ENCODE measurements around the gene SPATA16.
"Not testable (repeated sequence)": the region's sequence is repeated elsewhere in the genome, so short reads cannot be mapped to it uniquely, and the experiment has no call there.

Gene SPATA16

DNA sequence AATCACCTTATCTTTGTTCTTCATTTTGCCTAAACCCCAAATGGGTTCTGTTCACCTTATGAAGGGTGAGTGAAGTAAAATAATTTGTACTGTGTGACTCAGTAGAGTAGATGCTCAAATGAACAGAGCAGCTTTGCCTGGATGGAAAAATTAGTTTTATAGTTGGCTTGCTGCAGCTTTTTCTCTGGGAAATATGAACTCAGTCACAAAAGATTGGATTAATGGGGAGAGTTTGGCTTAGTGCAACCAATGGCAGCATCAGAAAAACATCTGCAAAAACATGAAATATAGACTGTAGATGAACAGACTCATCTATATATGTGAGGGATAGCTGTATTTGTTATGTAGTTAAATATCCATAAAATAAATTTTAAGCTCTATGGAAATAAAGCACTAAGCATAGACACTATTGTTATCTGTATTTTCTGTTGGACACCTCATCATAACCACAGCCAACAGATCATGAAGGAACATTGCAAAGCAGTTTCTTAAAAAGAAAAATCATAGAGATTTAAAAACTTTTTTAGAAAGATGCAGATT is 209.2 kb downstream of the SPATA16 start:
- no peak for DNase-seq

DNA sequence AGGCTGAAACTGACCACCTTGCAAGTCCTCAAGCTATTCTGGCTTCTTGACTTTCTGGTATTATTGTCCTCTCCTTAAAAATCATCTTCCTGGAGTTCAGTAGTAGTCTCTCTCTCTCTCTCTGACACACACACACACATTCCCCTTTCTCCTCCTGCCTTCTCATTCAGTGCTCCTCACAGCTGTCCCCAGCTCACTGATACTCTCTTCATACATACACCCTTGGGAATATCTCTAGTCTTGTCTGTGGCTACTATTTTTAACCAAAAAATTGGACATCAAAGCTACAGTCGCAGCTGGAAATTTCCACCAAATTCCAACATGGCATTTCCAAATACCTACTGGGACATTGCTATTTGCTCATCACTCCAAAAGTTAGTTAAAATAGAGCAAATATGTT is 211.6 kb downstream of the SPATA16 start:
- no peak for DNase-seq

DNA sequence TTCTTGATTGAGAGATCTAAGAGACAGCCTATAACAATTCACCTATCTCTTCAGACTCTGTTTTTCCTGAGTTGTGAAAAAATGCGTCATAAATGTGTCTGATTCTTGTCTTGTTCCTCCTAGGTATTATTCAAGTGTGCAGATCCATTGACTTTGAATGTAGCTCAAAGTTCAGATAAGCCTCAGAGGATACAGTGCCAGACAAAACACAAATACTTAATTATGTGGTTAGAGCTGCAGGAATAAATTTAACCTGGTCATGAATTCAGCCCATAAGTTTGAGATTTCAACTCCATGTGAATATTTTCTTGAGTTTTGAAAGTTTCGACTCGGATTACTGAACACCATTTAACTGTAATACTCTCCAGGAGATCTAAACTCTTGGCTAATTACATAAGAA is 216.5 kb downstream of the SPATA16 start:
- no peak for DNase-seq

DNA sequence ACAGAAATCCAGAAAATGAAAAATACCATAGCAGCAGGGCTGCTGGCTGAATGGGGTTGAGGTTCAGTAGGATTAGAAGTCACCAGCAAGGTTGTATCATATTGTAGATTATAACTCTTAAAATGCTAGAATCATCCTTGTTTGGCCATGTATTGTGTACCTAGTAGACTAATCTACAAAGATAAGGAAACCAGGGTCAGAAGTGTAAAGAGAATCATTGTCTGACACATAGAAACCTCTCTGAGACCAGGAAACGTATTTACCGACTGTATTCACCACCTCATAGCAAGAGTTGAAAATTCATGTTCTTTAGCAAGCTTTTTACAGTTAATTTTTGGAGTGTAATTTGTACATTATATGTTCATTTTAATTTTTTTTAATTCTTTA is 221.7 kb downstream of the SPATA16 start:
- no peak for DNase-seq

DNA sequence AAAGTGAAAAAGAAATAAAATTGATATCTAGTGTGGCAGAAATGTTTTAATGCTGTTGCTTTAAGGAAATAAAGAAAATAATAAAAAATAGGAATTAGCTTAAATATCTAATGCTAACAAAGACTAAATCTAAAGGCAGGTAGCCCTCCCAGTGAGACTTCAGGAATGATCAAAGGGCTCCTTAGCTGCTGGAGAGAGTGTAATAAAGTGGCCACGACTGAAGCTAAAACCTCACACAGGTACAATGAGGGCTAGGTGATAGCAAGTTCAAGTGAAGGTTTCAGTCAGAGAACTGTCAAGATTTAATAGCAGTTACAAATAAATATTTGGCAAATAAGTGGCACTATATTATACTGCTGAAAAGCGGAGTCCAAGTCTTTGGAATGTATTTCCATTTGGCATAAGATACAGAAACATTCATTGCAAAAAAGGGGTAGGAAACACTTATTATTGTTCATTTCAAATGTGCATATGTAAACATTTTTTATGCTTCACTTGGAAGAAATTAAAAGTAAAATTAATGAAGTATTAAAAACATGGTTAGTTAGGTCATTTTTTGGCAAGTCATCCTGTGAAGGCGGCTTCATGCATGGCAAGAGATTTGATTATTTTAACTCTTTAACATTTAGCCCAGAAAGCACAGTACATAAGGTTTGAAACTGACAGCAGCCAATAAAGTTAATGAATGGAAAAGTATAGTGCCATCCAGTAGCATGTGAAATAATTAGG is 222.3 kb downstream of the SPATA16 start:
- DNase-seq = no peak

DNA sequence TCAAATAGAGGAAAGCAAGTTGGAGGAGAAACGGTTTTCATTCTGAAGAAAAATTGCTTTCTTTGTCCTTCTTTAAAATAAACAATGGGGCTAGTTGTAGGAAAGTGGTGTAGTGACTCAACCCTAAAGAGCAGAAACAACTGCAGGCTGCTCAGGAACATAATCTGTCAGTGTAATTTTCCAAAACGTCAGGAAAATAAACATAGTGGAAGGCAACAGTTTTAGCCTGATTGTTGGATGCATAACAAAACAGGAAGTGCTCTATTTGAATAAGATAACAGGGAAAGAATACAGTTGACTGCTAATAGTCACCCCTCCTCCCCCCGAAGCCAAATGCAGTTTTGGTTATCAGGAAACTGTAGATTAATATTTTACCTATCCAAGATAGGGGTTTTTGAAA is 222.9 kb downstream of the SPATA16 start:
- no peak for DNase-seq

DNA sequence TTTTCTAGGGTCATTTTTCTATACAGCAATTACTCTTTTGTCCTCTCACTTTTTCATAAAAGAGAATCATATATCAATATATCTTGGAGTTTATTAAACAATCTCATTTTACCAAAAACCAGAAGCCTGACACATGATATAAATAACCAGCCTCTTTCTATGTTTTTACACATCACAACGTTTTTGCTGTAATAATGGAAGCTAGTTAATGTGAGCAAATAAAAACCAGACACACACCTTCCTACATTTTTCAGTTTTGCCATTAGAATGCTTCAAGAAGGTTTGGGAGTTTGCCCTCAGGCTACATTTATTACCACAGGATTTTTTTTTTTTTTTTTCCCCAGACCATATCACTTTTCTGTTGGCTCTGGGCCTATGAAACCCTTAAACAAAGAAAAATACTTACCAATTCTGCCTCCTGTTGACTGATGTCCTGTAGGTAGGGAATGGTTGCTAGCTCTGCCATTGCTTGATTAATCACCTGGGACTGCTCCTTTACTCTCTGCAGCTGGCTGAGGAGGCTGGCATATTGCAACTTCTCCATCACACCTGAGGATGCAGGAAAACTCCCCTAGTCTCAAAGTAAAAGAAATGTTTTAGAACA is 225.0 kb downstream of the SPATA16 start:
- DNase-seq = no peak

DNA sequence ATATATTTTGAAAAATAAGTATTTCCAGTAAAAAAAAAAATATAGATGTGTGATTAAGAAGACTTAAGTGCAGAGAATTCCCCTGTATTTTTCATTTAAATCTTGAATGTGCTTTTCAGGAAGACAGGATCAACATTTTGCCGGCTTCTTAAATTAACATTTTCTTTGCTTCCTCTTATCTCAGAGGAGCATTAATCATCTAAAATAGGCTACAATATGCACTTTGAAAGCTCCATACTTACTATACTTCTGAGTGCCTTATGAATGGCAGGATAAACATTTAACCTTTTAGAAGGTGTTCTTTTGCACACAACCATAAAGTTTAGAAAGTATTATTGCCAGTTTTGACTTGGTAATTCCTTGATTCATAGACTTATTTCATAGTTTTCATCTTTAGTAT is 226.2 kb downstream of the SPATA16 start:
- no peak for DNase-seq

DNA sequence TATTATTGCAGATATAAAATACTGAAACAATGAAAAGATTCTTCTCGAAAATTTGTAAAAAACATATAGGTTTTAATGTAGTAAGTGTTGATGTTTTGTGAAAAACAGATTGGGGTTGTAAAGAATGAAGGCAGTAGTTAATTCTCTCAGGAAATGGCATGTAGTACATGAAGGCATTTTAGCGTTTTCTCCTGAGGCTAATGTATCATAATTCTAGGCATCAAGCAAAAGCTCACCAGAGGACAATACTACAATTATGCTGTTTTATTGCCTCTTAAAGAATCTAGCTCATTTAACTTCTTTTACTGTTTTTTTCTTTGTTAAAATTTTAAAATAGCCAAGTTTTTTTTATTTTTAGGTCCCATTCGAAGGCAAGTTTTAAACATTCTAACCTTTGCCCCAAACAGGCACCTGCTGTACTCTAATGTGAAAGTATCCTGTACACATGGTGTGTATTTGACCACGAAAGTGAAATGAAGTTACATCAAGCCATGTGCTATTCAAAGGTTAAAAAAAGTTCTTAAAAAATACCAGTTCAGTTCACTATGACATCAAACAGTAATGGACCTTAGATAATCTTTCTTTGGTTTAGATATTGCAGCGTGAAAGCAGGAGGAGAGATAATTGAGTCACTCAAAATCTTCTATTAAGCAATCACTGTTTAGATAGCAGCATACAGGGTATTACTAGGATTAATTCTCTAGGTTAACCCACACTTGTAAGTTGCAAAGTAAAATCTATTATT is 227.0 kb downstream of the SPATA16 start:
- no peak for DNase-seq

DNA sequence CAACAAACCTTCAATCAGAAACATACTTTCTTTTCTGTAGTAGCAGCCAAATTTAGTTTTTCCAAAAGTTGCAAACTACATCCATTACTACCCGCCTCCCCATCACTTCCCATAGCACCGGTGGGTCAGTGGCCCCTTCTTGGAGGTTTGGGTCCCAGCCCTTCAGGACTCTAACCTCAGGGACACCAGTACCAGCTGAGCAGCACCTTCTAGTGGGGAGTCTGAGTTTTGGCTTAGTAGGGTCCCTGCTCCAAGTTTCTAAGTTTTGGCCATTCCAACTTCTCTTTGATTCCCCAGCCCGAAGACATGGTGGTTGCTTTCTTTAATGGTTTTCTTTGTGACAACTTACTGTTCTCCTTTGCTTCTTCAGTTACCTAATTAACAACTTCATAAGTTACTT is 229.9 kb downstream of the SPATA16 start:
- DNase-seq = no peak

DNA sequence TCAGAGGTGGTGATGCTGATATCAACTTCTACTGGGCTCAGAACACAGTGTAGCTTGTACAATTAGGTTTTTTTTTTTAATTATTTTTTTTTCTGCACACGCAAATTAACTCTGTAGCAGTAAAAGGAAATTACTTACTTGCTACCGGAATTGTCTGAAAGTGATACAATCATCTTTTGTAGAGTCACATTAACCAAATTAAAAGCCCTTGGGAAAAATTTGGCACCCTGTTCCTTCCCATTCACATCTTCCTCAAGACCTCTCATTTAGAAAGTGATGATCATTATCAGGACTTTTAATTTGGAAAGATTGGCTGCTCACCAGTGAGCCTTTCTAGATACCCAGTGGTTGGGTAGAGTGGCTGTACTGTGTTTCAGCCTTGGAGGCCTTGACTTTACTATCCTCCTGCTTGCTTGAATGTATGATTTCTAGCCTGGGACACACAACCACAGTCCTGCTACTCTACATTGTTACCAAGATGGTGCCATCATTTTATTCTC is 232.2 kb downstream of the SPATA16 start:
- DNase-seq = no peak

DNA sequence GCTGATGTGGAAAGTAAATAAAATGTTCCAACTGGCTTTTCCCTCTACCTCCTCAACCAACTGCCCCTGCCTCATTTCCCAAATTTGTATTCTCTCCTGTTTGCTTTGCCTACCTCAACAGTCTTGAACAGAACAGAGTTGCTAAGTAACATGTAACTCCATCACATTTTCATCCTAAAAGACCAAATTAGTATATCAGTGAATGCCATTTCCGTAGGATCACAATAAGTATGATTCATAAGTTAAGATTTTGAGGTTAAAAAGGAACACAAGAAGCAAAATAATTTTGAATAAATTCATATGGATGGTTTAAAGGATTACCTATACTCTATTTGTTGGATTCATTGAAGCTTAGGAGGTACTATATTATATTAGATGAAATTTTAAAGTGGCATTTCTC is 235.6 kb downstream of the SPATA16 start:
- no peak for DNase-seq

DNA sequence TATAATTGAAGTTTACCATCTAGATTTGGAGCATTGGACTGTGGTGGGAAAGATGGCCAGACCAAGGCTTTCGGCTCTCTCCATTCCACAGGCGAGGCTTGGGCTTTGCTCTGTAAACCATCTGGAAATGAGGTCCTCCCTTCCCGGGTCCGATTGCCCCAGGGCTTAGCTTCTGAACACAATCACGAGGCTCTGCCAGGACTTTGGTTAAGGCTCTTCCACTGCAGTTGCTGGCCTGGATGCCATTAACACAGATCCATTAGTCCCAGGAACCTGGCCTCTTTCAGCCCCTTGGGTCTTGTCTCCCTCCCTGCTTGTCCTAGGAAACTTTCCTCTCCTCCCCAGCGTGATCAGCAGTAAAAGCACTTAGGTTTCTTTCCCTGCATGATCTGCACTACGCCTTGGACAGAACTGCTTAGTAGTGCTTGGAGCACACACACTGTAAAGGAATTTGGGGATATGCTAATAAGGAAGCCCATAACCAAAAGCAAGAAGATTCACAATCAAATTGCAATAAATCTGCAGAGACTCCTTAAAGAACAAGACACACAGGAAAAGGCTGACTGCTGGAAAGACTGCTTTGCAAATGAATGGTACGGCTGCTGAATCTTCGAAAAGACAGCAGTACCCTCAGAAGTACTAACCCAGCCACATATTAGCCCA is 236.2 kb downstream of the SPATA16 start:
- DNase-seq = no peak

DNA sequence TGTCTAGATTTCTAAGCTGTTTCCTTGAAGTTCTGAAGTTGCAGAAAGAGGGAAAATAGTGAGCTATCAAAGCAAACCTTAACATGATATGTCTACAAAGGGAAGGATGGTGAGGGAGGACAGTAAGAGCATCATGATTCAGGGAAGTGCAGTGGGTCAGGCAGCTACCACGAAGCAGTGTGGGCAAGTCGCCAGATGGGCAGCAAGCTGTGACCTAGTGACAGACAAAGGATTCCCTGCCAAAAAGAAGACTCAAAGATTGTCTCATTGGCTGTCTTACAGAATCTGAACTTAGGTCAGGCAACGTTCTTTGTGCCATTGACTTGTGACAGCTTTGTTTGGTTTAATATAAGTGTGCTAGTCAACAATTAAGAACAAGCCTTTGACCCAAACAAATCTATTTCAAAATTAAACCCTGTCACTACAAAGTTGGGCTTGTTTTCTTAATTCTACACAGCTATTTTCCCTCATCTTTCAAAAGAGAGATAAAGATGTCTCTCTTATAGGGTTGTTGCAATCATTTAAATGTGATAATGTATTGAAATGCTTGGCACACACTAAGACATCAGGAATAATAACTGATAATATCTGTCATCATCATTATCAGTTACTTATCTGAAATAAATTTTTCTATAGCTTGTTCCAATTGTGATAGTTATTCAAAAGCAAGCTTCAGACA is 237.3 kb downstream of the SPATA16 start:
- DNase-seq = no peak

DNA sequence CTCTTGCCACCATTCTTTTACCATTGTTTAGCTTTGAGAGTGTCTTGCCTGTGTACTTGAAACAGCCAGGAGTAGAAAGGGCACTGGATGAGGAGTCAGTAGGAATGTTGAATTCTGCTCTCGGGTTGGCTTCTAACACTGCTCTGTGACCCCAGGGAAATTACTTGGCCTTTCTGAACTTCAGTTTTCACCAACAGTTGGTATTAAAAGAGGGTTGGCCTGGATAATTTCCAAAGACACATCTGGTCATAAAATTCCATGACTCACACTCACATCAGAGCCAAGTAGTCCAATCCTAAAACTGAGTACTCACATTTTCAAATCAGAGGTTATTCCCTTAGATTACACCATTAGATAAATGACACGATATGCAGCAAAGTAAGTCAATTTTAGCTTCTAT is 248.9 kb downstream of the SPATA16 start:
- DNase-seq = no peak

DNA sequence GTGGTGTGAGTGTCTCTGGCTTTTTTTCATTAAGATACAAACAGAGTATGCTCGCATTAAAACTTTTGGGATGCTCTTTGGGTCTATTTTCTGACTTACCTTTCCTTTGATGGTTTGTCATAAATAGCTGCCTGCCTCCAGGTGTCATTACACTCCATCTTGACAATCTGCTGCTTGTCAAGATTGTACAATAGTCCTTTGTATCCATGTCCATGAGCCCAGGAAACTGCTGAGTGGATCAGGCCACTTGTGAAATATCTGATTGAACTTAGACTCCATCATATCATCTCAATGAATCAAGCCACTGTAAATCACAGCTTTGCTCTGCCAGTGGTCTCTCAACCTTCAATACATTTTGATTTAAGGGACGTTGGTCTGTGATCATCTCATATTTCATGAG is 255.3 kb downstream of the SPATA16 start:
- DNase-seq = no peak

DNA sequence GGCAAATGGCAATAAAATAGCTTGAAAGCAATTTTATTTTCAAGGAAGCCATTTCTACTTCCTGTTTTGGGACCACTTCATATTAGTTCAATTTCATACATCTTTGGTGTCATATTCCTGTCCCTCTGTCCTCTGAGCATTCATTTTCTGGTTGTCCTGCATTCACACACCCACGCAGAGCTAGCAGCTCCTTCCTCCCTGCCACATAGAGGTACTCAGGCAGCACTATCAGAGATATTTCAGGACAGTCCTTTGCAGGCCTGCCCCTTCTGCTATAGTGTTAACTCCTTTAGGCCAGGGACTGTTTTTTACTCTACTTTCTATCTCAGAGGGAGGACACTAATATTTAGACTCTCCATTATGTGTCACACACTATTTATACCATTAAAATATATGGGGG is 258.5 kb downstream of the SPATA16 start:
- DNase-seq = no peak

DNA sequence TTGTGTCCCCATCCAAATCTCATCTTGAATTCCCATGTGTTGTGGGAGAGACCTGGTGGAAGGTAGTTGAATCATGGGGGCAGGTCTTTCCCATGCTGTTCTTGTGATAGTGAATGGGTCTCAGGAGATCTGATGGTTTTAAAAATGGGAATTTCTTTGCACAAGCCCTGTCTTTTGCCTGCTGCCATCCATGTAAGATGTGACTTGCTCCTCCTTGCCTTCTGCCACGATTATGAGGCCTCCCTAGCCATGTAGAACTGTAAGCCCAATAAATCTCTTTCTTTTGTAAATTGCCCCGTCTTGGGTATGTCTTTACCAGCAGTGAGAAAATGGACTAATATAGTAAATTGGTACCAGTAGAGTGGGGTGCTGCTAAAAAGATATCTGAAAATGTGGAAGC is 261.7 kb downstream of the SPATA16 start:
- not testable (repeated sequence) for DNase-seq

DNA sequence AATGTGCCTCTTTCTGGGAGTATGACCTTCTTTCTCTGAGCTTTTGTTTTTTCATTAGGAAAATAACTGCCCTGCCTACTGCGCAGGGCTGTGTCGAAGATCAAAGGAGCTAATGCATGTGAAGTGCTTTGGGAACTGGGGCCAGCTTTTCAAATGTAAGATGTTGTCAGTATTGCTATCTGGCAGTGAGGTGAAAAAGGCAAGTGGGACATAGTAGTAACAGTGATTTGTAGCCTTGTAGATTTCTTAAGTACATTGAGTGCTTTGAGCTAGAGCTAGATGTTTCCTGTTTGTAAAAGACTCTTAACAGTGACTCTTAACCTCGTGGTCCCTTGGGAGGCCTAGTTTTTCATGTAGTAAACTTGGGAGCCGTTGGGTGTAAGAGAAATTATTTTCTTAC is 264.0 kb downstream of the SPATA16 start:
- DNase-seq = no peak

DNA sequence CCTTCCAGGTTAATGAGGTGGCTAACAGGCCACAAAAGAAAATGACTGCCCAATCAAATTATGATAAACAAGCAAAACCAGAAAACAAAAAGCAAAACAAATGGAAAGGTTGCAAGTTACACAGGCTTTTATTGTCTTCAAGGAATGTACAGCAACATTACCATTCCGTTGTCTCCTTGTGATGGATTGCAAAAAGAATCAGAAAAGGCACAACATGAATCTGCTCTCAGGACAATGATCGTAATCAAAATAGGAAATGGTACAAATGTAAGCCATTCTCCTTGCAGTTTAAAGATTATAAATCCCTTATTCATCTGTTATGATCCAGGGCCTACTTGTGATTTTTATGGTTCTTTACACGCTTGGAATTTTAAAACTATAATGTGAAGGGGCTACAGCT is 264.7 kb downstream of the SPATA16 start:
- DNase-seq = no peak

DNA sequence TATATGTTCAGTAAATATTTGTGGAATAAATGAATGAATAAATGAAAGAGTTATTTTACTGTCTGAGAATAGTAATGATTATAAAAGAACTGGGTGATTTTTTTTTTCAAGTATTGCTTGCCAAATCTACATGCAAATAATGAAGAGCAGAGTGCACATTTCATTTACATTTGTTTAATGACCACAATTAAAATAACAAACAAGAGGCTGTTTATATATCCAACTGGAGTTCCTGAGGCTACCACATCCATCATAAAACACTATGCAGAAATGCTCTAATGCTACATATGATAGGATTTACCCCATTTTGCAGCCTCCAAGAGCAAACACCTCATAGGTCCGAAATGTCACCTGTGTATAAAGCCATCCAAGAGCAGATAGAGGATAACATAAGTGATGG is 266.0 kb downstream of the SPATA16 start:
- no peak for DNase-seq

DNA sequence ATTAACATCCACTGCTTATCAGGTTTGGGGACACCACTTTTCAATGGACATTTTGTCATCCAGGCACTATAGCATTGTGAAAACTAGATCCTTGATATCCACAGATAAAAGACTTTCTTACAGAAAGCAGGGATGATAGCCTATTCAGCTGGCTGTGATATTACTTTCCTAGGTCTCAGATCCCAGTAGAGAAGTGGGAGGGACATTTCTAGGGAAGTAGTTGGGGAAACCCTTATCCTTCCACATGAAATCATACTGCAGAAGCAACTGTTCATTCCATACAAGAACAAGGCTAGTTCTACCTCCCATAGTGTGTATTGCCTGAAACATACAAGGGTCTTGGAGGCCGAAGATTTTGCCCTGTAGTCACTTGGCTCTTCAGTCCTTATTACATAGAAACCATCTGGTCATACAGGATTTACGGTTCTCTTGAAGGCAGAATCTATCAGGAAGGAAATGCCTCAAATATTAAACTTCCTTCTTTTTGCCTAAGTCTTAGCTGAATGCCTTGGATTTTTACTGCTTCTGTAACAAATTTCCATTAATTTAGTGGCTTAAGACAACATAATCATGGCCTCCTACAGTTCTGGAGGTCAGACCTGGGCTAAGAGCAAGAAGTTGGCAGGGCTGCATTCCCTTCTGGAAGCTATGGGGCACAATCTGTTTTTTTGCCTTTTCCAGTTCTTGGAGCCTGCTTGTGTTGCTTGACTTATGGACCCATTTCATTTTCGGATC is 271.1 kb downstream of the SPATA16 start:
- DNase-seq = no peak
